ENCODE data around the gene FMO2. TPM values are rescaled to one million over a fixed set of nuclear protein-coding genes. Genes with fewer than 3 reads are reported as not detected.

Gene FMO2
- total RNA-seq, 1 donor from 2014 or later: 0.24 TPM

- Mint-ChIP-seq H3K9me3 (ENCODE audit: unreplicated experiment) (no peaks in the 10 kb centered on the region), H3K4me3 (ENCODE audit: unreplicated experiment) (no peak overlapping the region), H3K4me1 (ENCODE audit: unreplicated experiment) (peaks cover 12% of the 10 kb centered on the region), H3K27me3 (ENCODE audit: unreplicated experiment) (no peaks in the 10 kb centered on the region), H3K27ac (ENCODE audit: unreplicated experiment) (no peak overlapping the region), H3K36me3 (ENCODE audit: unreplicated experiment) (peaks cover 7% of the 10 kb centered on the region)
- no peak for TF ChIP-seq CTCF (IDR thresholded peaks at IDR 0.05)
- no peak for DNase-seq (ENCODE audit: extremely low spot score, unreplicated experiment)
These were observed 12.6 kb upstream of the FMO2 start for GRCh38 chr1:171172471-171172870.

- peaks cover 12% of the 10 kb centered on the region for H3K4me1 Mint-ChIP-seq (ENCODE audit: unreplicated experiment)
- H3K4me3 Mint-ChIP-seq (ENCODE audit: unreplicated experiment): no peak overlapping the region
- H3K27me3 Mint-ChIP-seq (ENCODE audit: unreplicated experiment): no peaks in the 10 kb centered on the region
- H3K27ac Mint-ChIP-seq (ENCODE audit: unreplicated experiment): no peak overlapping the region
- no peak for TF ChIP-seq CTCF (IDR thresholded peaks at IDR 0.05)
- peaks cover 7% of the 10 kb centered on the region for H3K36me3 Mint-ChIP-seq (ENCODE audit: unreplicated experiment)
- DNase-seq (ENCODE audit: extremely low spot score, unreplicated experiment): no peak
- H3K9me3 Mint-ChIP-seq (ENCODE audit: unreplicated experiment): no peaks in the 10 kb centered on the region
These were observed 12.0 kb upstream of the FMO2 start for GRCh38 chr1:171173069-171173468.

- Mint-ChIP-seq H3K4me1 (ENCODE audit: unreplicated experiment) (peaks cover 20% of the 10 kb centered on the region), H3K27ac (ENCODE audit: unreplicated experiment) (peak overlapping the region; percentile 19), H3K27me3 (ENCODE audit: unreplicated experiment) (no peaks in the 10 kb centered on the region), H3K36me3 (ENCODE audit: unreplicated experiment) (peaks cover 7% of the 10 kb centered on the region), H3K9me3 (ENCODE audit: unreplicated experiment) (no peaks in the 10 kb centered on the region), H3K4me3 (ENCODE audit: unreplicated experiment) (no peak overlapping the region)
- TF ChIP-seq CTCF (IDR thresholded peaks at IDR 0.05): peak; percentile 22
- DNase-seq (ENCODE audit: extremely low spot score, unreplicated experiment): no peak
These were observed 10.4 kb upstream of the FMO2 start for GRCh38 chr1:171174560-171175294.

GRCh38 chr1:171177261-171177660 is 7.8 kb upstream of the FMO2 start:
- peaks cover 7% of the 10 kb centered on the region for H3K36me3 Mint-ChIP-seq (ENCODE audit: unreplicated experiment)
- no peak overlapping the region for H3K27ac Mint-ChIP-seq (ENCODE audit: unreplicated experiment)
- no peaks in the 10 kb centered on the region for H3K9me3 Mint-ChIP-seq (ENCODE audit: unreplicated experiment)
- no peaks in the 10 kb centered on the region for H3K27me3 Mint-ChIP-seq (ENCODE audit: unreplicated experiment)
- H3K4me3 Mint-ChIP-seq (ENCODE audit: unreplicated experiment): no peak overlapping the region
- TF ChIP-seq CTCF (IDR thresholded peaks at IDR 0.05): no peak
- no peak for DNase-seq (ENCODE audit: extremely low spot score, unreplicated experiment)
- H3K4me1 Mint-ChIP-seq (ENCODE audit: unreplicated experiment): peaks cover 46% of the 10 kb centered on the region

GRCh38 chr1:171179318-171180227 is 5.5 kb upstream of the FMO2 start:
- Mint-ChIP-seq H3K4me3 (ENCODE audit: unreplicated experiment) (no peak overlapping the region), H3K4me1 (ENCODE audit: unreplicated experiment) (peaks cover 41% of the 10 kb centered on the region), H3K27ac (ENCODE audit: unreplicated experiment) (peak overlapping the region; percentile 82), H3K27me3 (ENCODE audit: unreplicated experiment) (no peaks in the 10 kb centered on the region), H3K36me3 (ENCODE audit: unreplicated experiment) (peaks cover 4% of the 10 kb centered on the region), H3K9me3 (ENCODE audit: unreplicated experiment) (no peaks in the 10 kb centered on the region)
- TF ChIP-seq CTCF (IDR thresholded peaks at IDR 0.05): no peak
- no peak for DNase-seq (ENCODE audit: extremely low spot score, unreplicated experiment)
